HepG2 (cell line): Measurements from ENCODE around the gene DPEP3. TPM values are rescaled to one million over a fixed set of nuclear protein-coding genes. Genes with fewer than 3 reads are reported as not detected.

Experiments
- ARHGAP35 ChIP-seq: sonication (generic); formaldehyde crosslinking; IDR thresholded peaks from 2 replicates; pipeline ENCODE4 v1.9.0; 2022; ENCODE audit warnings: mild to moderate bottlenecking, inconsistent platforms, moderate library complexity, missing genetic modification reagents, borderline replicate concordance
- DMTF1 ChIP-seq: sonication (generic); formaldehyde crosslinking; IDR thresholded peaks from 2 replicates; pipeline ENCODE4 v1.4.0; 2020; ENCODE audit warnings: mild to moderate bottlenecking, missing genetic modification reagents
- FOXP4 ChIP-seq: sonication (generic); formaldehyde crosslinking; IDR thresholded peaks from 2 replicates; pipeline ENCODE4 v1.4.0; 2020; ENCODE audit warnings: missing genetic modification reagents
- IRX3 ChIP-seq: sonication (generic); formaldehyde crosslinking; IDR thresholded peaks from 2 replicates; pipeline ENCODE4 v1.8.1; 2023; ENCODE audit warnings: mild to moderate bottlenecking, low read depth, missing genetic modification reagents, borderline replicate concordance
- KDM5A ChIP-seq: fragments of 200-600 bp; sonication (generic); IDR thresholded peaks from 2 replicates; pipeline ENCODE4 v1.7.0; 2018; ENCODE audit warnings: antibody characterized with exemption, mild to moderate bottlenecking, low read length, borderline replicate concordance
- NFE2L2 ChIP-seq: fragments of 150-350 bp; IDR thresholded peaks from 2 replicates; pipeline ENCODE4 v1.6.1; 2014; ENCODE audit warnings: low read length
- NFYB ChIP-seq: sonication (generic); formaldehyde crosslinking; IDR thresholded peaks from 2 replicates; pipeline ENCODE4 v1.4.0; 2020; ENCODE audit warnings: missing genetic modification reagents
- NKX3-1 ChIP-seq: sonication (generic); formaldehyde crosslinking; IDR thresholded peaks from 2 replicates; pipeline ENCODE4 v1.5.0; 2020; ENCODE audit warnings: missing genetic modification reagents
- RBM22 ChIP-seq: fragments of 200-400 bp; formaldehyde crosslinking; optimal IDR thresholded peaks from 2 replicates; pipeline ENCODE3; 2017; ENCODE audit warnings: mild to moderate bottlenecking, low read length, moderate library complexity
- RCOR2 ChIP-seq: IDR thresholded peaks from 2 replicates; pipeline ENCODE4 v1.6.1; 2016; ENCODE audit warnings: missing biosample characterization, missing genetic modification reagents
- RXRB ChIP-seq: IDR thresholded peaks from 2 replicates; pipeline ENCODE4 v1.6.1; 2016; ENCODE audit warnings: borderline replicate concordance, missing genetic modification reagents, missing compliant biosample characterization
- SETDB1 ChIP-seq: sonication (generic); formaldehyde crosslinking; IDR thresholded peaks from 2 replicates; pipeline ENCODE4 v1.5.1; 2020; ENCODE audit warnings: missing genetic modification reagents, mild to moderate bottlenecking, borderline replicate concordance
- TGIF2 ChIP-seq: IDR thresholded peaks from 2 replicates; pipeline ENCODE4 v1.6.1; 2016; ENCODE audit warnings: control low read depth, missing compliant biosample characterization
- ZBTB4 ChIP-seq: sonication (generic); formaldehyde crosslinking; IDR thresholded peaks from 2 replicates; pipeline ENCODE4 v1.4.0; 2020; ENCODE audit warnings: missing genetic modification reagents, mild to moderate bottlenecking, borderline replicate concordance
- ZNF382 ChIP-seq: sonication (generic); formaldehyde crosslinking; IDR thresholded peaks from 2 replicates; pipeline ENCODE4 v1.5.0; 2020; ENCODE audit warnings: missing genetic modification reagents, mild to moderate bottlenecking, borderline replicate concordance
- ZNF414 ChIP-seq: sonication (generic); formaldehyde crosslinking; IDR thresholded peaks from 2 replicates; pipeline ENCODE4 v1.5.0; 2020; ENCODE audit warnings: missing genetic modification reagents
- ZNF44 ChIP-seq: sonication (generic); formaldehyde crosslinking; IDR thresholded peaks from 2 replicates; pipeline ENCODE4 v1.5.1; 2020; ENCODE audit warnings: mild to moderate bottlenecking, missing genetic modification reagents
- ZNF569 ChIP-seq: sonication (generic); formaldehyde crosslinking; IDR thresholded peaks from 2 replicates; pipeline ENCODE4 v1.5.0; 2020; ENCODE audit warnings: mild to moderate bottlenecking, missing genetic modification reagents, moderate library complexity, borderline replicate concordance
- ZNF7 ChIP-seq: IDR thresholded peaks from 2 replicates; pipeline ENCODE4 v1.6.1; 2016; ENCODE audit warnings: missing biosample characterization, missing genetic modification reagents
- ZNF761 ChIP-seq: sonication (generic); formaldehyde crosslinking; conservative IDR thresholded peaks from 2 replicates; pipeline ENCODE4 v1.4.0; 2020; ENCODE audit warnings: mild to moderate bottlenecking, missing genetic modification reagents
- ZNF878 ChIP-seq: sonication (generic); formaldehyde crosslinking; IDR thresholded peaks from 2 replicates; pipeline ENCODE4 v1.8.1; 2023; ENCODE audit warnings: mild to moderate bottlenecking, missing genetic modification reagents, moderate library complexity
- ZNF891 ChIP-seq: sonication (generic); formaldehyde crosslinking; IDR thresholded peaks from 2 replicates; pipeline ENCODE4 v1.5.0; 2020; ENCODE audit warnings: mild to moderate bottlenecking, missing genetic modification reagents
- polyA plus RNA-seq, 8 experiments: library from polyadenylated mRNA; depleted of rRNA in 3 of 8; stranded (reverse) in 7 of 8; unstranded in 1 of 8; fragments of >200 nt; fragmentation: Illumina TruSeq in 4 of 8; extraction: Trizol in 4 of 8; gene quantifications; 2 replicates each; pipeline versions ENCODE4 v1.2.1 to v1.2.3, GENCODE V29; 2011 to 2016; ENCODE audit warnings: low read depth in 4 of 8, missing spikeins in 1 of 8, mixed read lengths in 1 of 8; ENCODE audit not compliant: insufficient read depth in 1 of 8
- total RNA-seq, 5 experiments: library from RNA; depleted of rRNA; stranded (reverse); fragments of >200 nt; fragmentation: Illumina TruSeq; extraction: Trizol; gene quantifications; 2 replicates each; pipeline ENCODE4 v1.2.3, GENCODE V29; 2016; ENCODE audit warnings: low read depth in 1 of 5

The DPEP3 gene
- total and polyA plus RNA-seq, 2 of the 13 experiments (the other 11 are each of a cell fraction or from before 2014, with no cell fraction given) = not detected

GRCh38 chr16:67935402-67936123 lies 44.7 kb downstream of the DPEP3 start (continued):
- TF ChIP-seq ZNF878 (CRISPR knock-in tag) (peak; percentile 50; the same call in 1 of the 2 replicates), RXRB (CRISPR knock-in tag) (peak; percentile 65), ZNF891 (no peak; the same call in 1 of the 2 replicates), ZNF44 (peak; percentile 71), ZNF414 (no peak), ZNF761 (CRISPR knock-in tag) (peak; percentile 96), DMTF1 (peak; percentile 82; the same call in 1 of the 2 replicates), ZBTB4 (CRISPR knock-in tag) (no peak), ZNF382 (no peak), FOXP4 (peak; percentile 9; the same call in 1 of the 2 replicates), KDM5A (peak; percentile 92), NFE2L2 (no peak), NKX3-1 (CRISPR knock-in tag) (peak; percentile 64), RBM22 (no peak), ARHGAP35 (peak; percentile 76), IRX3 (CRISPR knock-in tag) (peak; percentile 86), TGIF2 (peak; percentile 84), SETDB1 (no peak), RCOR2 (CRISPR knock-in tag) (0 out of 2 replicates have a peak, but pooled peaks have one; percentile 67), NFYB (CRISPR knock-in tag) (peak; percentile 75), ZNF569 (CRISPR knock-in tag) (0 out of 2 replicates have a peak, but pooled peaks have one; percentile 45), ZNF7 (no peak)
